Prostate gland (tissue), 2 donors: ENCODE results near the gene PTPRT.

Source experiments
- CTCF ChIP-seq, 4 experiments: fragments of 200-600 bp in 2 of 4; fragments of 450-650 bp in 2 of 4; sonication (generic) in 2 of 4; IDR thresholded peaks; 1 replicate in 3 of 4; 2 replicates in 1 of 4; pipeline ENCODE4 v1.5.1; 2016 to 2019; ENCODE audit warnings: antibody characterized with exemption in 4 of 4, mild to moderate bottlenecking in 2 of 4, moderate library complexity in 2 of 4
- POLR2AphosphoS5 ChIP-seq: sonication (generic); formaldehyde crosslinking; IDR thresholded peaks from one replicate; pipeline ENCODE4 v1.6.1; 2017; ENCODE audit warnings: antibody characterized with exemption

GRCh38 chr20:42895020-42895419, 294.7 kb downstream of the PTPRT start:
- TF ChIP-seq CTCF (IDR thresholded peaks at IDR 0.05) = no peak
- no peak for TF ChIP-seq POLR2AphosphoS5
